GM04503 (cell line): ENCODE data around the gene PANX1.
"Not testable (repeated sequence)": the region's sequence is repeated elsewhere in the genome, so short reads cannot be mapped to it uniquely, and the experiment has no call there.

ENCODE experiments used
- DNase-seq: peaks from one replicate; pipeline ENCODE4 v3.0.0-alpha.2; 2012; ENCODE audit warnings: low read depth

Gene PANX1, protein sequence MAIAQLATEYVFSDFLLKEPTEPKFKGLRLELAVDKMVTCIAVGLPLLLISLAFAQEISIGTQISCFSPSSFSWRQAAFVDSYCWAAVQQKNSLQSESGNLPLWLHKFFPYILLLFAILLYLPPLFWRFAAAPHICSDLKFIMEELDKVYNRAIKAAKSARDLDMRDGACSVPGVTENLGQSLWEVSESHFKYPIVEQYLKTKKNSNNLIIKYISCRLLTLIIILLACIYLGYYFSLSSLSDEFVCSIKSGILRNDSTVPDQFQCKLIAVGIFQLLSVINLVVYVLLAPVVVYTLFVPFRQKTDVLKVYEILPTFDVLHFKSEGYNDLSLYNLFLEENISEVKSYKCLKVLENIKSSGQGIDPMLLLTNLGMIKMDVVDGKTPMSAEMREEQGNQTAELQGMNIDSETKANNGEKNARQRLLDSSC

DNA sequence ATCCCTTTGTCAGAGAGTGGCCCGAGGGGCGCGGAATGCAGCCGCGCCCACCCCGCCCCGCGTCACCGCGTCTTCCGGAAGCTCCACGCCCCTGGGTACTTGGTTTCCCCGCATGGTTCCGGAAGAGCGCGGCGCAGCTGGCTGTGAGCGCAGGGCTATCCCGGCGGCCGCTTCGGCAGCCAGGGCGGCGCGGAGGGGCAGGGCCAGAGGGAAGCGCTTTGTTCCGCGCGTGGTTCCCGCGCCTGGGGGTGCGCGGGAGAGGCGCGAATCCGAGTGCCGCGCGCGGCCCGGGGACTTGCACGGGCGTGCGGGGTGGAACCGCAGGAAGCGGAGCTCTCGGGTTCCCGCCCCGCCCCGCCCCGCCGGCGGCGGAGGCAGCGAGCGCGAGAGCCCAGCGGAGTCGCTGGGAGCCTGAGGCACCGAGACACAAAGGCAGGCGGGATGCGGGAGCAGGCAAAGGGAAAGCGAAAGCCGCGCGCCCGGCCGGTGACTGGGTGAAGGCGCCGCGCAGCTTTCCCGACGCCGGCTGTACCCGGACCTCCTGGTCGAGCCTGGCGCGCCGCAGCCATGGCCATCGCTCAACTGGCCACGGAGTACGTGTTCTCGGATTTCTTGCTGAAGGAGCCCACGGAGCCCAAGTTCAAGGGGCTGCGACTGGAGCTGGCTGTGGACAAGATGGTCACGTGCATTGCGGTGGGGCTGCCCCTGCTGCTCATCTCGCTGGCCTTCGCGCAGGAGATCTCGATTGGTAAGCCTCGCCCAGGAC lies at the start of gene PANX1:
TSS of gene PANX1 (plus strand) at position 96 of the 766 bp plus-strand sequence. CDS start at position 568, 472 bp downstream.
- no peak for DNase-seq

DNA sequence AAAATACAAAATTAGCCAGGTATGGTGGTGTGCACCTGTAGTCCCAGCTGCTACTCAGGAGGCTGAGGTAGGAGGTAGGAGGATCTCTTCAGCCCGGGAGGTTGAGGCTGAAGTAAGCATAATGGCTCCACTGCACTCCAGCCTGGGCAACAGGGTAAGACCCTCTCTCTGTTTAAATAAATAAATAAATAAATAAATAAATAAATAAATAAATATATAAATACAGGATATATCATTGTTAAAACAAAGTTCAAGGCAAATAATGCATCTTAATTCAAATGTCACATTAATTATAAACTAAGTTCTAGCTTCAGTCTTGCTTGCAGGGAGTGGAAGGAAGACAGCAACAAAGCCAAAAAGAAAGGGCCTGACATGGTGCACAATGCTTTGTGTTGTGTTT lies 44.5 kb upstream of the PANX1 start:
- DNase-seq, result no peak

DNA sequence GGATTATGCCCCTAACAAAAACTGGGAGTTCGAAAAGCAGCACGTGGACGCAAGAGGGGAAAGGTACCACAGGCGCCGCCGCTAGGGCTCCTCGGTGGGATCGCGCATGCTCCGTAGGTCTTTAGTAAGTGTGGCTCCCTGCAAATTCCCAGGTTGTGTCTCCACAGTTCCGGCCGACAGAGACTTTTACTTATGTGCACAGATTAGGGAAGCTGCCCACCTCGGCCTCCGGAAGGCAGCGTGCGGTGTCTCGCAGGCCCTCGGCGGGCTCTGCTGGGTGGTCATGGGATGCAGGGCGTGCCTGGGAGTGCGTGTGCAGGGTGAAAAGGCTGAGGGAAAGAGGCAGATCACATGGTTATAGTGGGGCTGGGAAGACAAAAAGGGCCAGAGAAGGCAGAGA lies 39.7 kb upstream of the PANX1 start:
- no peak for DNase-seq

DNA sequence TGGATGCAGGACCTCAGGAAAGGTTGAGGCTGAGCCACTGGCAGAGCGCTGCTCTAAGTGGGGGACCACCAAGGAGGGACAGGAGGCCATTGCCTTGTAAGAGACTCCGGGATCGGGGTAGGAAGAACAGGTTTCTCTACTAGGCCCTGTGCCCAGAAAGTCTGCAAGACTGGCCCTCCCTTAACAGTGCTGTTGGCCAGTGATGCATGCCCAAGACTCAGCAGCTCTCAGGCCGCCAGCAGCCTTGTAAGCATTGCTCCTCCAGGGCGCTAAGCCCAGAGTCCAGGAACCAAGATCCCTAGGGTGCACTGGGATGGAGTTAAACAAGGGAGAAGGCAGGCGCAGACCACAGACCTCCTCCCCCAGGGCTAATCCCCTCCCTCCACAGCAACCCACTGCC lies 39.3 kb upstream of the PANX1 start:
- no peak for DNase-seq

DNA sequence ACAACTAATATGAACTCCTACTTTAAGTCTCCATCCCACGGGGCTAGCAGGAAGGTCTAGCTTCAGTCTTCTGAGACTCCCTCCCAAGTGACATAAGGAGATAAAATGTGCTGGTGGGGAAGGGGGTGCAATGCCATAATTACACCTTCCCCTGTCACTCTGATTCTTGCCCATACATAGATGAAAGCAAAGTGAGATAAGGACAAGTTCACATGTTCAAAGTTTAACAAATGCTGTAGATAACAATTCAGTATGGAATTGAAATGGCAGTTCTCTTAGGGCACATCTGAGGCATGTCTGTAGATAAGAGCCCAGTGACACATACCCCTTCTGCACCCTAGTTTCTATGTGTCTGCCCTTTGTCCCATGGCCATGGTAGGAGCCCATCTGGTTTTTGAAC lies 38.2 kb upstream of the PANX1 start:
- no peak for DNase-seq

DNA sequence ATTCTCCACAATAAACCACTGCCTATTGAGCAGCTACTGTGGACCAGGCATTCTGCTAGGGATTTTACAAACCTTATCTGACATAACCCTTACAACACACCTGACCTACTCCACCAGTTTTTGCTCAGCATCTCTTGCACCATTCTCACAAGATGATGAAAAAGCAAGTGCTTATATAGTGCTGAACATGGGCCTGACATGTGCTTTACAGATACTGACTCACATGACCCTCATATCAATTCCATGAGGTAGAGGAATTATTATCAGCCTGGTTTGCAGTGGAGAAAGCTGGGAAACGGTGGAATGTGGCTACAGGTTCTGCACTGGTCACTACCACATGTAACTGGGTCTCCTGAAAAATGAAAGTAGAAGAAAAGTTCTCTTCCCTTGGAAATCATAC lies 37.5 kb upstream of the PANX1 start:
- DNase-seq, result no peak

DNA sequence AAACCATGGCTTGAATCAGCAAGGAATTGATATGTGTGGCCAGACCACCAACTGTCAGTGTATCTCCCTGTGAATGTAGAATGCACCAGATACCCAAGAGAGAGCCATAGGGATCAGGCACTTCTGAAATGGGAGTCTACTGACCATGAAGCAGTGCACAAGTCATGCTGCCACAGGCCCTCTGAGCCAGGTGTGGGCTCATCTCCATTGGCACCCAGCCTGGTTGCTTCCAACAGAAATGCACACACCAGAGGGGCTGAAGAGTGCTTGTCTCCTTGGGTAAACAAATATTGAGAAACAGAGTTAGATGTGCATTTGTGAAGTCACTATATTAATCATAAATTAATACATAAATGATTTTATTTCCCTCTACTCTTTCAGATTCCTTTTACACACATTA lies 28.4 kb upstream of the PANX1 start:
- no peak for DNase-seq

DNA sequence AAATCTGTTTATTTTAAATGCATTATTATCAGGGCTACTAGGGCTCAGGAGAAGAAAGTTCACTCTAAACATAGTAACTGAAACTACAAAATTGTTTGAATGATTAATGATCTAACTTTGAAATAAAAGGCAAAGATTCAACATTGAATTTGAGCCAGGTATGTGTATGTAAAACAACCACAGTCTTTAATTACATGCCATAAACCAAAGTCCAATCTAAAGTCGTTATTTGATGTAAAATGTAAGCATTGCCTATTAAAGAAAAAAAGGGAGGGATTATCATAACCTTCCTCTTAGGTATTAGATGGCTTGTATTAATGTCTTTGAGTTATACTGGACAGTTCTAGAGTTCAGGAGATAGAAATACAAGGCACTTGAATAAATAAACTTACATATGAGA lies 25.2 kb upstream of the PANX1 start:
- no peak for DNase-seq

DNA sequence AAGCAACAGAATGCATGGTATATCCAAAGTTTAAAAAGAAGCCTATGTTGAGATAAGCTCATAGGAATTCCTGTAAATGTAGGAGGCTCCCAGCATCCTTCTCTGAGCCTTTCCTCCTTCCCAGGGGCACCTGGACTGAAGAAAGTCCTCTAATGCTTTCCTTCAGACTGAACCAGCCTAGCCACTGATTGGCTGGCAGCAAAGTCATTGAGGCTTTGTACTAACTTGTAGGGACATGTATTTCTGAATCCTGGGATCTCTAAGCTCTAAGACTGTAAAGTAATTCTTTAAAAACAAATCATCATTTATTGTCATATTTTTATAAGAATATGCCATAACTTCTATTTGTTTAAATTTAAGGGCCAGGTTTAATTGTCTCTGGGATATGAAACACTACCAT lies 23.9 kb upstream of the PANX1 start:
- DNase-seq, result no peak

DNA sequence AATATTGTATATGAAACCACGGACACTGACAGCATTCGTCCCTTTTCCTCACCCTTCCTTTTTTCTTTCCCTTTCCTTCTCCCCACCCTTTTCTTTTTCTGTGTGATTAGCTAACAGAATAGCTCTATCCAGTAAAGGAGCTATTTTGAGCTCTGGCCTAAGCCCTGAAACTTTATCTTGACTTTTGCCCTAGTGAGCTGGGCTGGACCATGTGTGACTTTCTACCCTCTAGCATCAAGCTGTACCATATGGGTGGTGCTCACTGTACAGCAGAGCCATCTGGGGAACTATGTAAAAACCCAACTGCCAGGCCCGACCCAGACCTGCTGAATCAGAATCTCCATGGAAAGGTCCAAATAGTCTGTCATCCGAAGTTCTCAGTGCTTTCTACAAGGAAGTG lies 21.9 kb upstream of the PANX1 start:
- DNase-seq, result no peak

DNA sequence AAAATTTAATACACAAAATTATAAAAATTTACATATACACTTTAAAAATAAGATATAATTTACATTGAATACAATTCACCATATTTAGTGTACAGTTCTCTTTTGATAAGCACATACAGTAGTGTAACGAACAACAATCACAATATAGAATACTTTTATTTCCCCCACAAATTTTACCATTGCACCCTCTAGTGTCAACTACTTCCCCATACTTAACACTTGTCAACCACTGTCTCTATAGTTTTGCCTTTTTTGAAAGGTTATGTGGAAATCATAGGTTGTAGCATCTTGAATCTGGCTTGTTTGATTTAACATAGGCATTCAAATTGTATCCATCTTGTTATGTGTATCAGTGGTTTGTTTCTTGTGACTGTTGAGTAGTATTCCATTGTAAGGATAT lies 21.3 kb upstream of the PANX1 start:
- DNase-seq, result no peak

DNA sequence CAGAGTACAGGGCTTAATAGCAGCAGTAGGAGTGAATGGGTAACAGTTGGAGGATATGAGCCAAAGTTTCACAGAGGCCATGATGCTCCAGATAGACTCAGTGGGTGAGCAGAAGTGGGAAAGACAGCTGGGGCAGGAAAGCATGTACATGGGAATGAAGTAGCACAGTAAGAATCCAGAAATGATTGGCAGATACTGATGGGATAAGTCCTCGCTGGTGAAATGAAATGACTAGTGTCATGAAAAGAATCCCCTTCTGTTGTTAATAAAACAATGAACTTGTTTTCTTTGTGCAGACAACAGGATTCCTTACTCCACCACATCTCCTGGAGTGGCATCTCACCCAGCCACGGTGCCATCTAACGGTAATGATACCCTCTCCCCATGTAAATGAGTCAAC lies 17.4 kb upstream of the PANX1 start:
- no peak for DNase-seq

DNA sequence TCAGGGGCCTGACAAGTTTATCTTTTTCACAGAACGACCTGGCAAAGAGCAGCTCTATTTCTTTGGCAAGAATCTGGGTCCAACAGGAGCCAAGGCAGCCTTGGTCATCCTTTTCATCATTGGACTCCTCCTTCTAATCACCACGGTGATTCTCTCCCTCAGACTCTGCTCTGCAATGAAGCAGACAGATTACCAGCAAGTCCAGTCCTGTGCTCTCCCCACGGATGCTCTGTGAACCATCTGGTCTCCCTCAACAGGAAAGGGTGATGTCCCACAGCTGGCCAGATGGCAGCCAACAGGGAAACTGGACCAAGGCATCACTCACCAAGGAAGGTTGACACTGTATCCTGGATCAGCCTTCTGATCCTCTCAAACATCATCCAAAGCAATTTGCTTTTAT lies 17.0 kb upstream of the PANX1 start:
- no peak for DNase-seq

DNA sequence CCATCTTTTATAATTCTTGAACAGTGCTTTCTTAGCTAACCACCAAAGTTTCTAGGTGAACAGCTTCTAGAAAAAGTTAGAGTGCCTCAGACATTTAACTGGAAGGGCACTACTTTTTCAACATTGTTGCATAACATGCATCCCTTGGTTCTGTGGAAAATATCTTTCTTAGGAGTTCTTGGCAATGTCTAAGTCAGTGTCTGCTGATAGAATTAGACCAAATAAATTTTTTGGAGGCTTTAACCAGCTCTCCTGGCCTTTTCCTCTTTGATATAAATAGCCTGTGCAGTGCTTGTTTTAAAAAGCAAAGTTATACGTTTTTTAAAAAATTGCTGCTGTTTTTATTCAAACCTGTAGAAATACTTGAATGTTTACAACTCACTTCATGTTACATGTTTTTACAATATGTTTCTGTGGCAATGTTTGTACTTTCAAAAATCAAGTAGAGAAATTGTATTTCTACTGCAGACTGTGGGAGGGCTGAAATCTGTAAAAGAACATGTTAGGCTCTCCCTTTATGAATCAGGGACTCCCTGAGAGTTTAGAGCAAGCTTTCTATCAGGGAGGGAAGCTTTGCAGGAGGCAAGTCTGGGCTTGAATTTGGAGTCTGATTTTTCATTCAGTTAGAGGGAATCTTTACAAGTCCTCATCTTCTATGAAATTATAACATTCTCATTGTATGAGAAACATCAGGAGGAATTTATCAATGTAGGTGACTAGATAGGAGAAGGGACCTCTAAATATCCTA lies 16.3 kb upstream of the PANX1 start:
- no peak for DNase-seq

DNA sequence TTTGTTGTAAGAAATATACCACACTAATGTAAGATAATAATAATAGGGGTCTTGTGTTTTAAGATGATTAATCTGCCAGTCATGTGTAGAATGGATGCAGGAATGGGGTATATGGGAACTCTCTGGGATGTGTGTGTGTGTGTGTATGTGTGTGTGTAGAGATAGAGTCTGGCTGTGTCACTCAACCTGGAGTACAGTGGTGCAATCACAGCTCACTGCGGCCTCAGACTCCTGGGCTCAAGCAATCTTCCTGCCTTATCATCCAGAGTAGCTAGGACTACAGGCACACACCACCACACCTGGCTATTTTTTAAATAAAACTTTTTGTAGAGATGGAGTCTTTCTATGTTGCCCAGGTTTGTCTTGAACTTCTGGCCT lies 11.5 kb upstream of the PANX1 start:
- no peak for DNase-seq

DNA sequence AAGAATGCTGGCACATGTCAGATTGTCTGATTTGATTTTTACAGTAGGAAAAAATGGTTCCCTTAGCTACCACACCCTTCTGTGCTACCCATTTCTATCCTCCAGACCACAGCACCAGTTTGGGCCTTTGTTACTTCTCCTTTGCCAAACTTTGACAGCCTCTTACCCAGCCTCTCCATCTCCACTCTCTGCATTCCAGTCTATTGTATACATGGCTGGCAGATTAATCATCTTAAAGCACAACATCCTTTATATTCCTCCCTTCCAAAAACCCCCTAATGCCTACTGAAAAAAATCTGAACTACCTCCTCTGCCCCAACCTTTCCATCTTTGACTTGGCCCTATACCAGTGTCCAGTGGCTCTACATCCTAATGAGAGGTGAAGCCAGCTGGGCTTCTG lies 10.8 kb upstream of the PANX1 start:
- DNase-seq, result no peak

DNA sequence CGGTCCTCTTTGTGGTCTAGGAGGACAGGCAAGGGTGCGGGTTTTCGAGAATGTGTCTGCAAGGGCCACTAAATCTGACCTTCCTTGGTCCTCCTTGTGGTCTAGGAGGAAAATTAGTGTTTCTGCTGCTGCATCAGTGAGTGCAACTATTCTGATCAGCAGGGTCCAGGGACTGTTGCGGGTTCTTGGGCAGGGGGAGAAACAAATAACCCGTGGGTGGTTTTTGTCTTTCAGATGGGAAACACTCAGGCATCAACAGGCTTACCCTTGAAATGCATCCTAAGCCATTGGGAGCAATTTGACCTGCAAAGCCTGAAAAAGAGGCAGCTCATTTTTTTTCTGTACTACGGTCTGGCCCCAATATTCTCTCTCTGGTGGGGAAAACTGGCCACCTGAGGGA lies 9.0 kb upstream of the PANX1 start:
- not testable (repeated sequence) for DNase-seq

DNA sequence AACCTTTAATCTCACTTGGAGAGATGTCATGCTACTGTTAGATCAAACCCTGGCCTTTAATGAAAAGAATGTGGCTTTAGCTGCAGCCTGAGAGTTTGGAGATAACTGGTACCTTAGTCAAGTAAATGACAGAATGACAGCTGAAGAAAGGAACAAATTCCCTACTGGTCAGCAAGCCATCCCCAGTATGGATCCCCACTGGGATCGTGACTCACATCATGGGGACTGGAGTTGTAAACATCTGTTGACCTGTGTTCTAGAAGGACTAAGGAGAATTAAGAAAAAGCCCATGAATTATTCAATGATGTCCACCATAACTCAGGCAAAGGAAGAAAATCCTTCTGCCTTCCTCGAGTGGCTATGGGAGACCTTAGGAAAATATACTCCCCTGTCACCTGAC lies 8.1 kb upstream of the PANX1 start:
- DNase-seq, result not testable (repeated sequence)

DNA sequence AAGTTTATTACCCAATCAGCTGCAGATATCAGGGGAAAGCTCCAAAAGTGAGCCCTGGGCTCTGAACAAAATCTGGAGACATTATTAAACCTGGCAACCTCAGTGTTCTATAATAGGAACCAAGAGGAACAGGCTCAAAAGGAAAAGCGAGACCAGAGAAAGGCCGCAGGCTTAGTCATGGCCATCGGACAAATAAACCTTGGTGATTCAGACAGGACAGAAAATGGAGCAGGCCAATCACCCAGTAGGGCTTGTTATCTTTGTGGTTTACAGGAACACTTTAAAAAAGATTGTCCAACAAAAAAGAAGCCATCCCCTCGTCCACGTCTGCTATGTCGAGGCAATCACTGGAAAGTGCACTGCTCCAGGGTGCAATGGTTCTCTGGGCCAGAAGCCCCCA lies 7.7 kb upstream of the PANX1 start:
- DNase-seq, result no peak

DNA sequence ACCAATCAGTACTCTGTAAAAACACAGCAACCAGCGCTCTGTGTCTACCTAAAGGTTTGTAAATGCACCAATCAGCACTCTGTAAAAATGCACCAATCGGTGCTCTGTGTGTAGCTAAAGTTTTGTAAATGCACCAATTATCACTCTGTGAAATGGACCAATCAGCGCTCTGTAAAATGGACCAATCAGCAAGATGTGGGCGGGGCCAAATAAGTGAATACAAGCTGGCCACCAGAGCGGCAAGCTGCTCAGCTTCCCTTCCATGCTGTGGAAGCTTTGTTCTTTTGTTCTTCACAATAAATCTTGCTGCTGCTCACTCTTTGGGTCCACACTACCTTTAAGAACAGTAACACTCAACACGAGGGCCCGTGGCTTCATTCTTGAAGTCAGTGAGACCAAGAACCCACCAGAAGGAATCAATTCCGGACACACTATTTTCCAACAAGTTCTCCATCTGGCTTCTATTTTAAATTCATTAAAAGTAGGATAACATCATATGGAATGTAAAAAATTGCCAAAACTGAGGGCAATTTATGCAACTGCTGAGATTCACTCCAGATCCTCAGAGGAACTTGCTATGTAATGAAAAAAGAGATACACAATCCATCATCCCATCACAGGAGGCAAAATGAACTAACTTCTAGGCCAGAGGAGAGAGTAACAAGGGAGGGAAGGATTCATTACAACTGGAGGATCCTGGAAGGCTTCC lies 3.1 kb upstream of the PANX1 start:
- DNase-seq, result no peak

DNA sequence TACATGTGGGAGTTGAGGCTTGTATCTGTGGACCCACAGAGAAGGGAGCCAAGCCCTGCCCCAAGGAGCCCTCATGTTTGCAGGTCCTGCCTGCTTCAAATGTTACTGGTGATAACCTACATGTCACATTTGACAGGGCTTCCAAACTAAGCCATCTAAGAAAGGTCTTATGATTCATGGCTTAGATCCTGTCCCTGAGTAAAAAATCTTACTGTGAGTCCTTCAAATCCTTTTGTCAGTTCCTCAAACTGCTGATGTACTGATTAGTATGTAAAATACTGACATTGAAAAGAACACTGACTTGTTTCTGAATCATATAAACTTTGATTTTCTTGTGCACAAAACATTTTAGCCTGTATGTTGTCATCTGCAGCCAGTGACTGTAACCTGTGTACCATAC lies 1.0 kb upstream of the PANX1 start:
- no peak for DNase-seq

DNA sequence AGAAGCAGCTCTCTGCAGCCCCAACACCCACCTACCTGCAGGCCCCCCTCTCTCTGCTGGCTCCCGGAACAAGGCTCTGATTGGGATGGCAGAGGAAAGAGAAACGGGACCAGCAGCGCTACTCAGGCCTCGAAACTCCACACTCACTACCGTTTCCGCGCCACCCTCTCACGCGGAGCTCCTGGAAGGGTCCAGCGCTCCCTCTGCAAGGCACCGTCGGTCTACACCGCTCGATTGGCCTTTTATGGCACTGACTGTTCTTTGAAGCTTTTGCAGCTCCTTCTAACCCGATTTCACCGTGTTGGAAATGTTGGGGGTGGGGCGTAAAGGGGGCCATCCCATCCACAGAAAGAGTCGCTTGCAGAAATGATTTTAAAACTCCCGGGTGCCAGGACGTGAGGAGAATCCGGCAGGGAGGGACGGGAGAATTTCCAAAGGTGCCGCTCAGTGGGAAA lies 323 bp upstream of the PANX1 start:
- no peak for DNase-seq
